HG03060 (cell line): ENCODE measurements around the gene NMNAT2.

Source experiments
- ATAC-seq: cut with Tn5 transposase; IDR thresholded peaks from one replicate; pipeline ENCODE4 v1.9.1; 2021; ENCODE audit warnings: low read depth, moderate number of reproducible peaks; ENCODE audit not compliant: unreplicated experiment

Gene NMNAT2

DNA sequence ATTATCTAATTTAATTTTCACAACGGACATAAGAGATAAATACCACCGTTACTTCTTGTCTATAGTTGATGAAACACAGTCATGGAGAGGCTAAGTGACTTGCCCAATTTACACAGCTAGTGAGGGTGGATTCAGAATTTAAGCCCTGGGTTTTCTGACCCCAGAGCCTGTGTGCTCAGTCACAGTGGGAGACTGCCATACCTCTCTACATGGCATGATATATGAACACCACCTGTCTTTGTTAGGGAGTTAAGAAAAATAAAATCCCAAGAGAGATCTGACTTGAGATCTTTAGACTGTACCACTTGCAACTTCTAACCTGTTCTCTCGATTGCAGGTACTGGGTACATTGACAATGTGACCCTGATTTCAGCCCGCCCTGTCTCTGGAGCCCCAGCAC, 191.8 kb downstream of the NMNAT2 start:
- no peak for ATAC-seq

DNA sequence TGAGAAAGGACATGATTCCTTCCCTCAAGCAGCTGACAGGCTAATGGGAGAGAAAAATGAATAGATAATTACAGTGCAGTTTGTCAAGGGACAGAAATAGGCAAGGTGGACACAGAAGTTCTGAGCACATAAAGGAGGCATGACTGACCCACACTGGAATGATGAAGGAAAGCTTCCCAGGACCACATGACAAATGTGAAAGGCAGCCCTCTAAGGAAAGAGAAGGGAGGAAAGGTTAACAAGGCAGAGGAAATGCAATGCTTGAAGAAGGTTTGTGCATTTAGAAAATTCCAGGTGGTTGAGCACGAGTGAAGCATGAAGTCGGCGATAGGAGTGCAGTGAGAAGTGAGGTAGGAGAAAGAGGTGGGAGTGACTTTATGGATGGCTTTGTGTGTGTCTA, 194.7 kb downstream of the NMNAT2 start:
- ATAC-seq = no peak

DNA sequence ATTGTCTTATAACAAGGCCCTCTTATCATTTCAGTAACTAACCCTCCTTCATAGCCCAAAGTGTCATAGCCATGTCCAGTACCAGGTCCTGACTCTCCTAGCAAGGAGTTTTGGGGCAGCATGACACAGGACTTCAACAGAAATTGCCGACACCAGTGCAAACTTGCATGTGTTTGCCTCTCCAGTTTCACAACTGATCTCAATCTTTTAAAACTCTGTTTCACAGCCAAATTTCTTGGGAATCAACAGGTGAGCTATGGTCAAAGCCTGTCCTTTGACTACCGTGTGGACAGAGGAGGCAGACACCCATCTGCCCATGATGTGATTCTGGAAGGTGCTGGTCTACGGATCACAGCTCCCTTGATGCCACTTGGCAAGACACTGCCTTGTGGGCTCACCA, 195.3 kb downstream of the NMNAT2 start:
- ATAC-seq = no peak

DNA sequence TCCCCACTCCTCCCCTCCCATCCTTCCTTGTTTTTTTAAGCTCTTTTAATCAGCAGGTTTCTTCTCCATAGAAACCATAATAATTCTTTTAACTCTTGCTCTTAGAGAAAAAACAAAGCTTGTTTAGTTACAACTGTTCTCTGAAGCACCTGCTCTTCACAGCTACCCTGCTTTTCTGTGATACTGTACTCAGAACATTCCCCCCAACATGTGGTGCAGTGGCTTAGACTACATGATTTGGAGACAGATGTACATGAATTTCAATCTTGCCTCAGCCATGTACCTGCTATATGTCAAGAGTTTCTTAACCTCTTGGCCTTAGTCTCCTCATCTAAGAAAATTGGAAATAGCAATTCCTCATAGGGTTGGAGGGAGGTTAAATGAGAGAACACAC, 198.6 kb downstream of the NMNAT2 start:
- no peak for ATAC-seq

DNA sequence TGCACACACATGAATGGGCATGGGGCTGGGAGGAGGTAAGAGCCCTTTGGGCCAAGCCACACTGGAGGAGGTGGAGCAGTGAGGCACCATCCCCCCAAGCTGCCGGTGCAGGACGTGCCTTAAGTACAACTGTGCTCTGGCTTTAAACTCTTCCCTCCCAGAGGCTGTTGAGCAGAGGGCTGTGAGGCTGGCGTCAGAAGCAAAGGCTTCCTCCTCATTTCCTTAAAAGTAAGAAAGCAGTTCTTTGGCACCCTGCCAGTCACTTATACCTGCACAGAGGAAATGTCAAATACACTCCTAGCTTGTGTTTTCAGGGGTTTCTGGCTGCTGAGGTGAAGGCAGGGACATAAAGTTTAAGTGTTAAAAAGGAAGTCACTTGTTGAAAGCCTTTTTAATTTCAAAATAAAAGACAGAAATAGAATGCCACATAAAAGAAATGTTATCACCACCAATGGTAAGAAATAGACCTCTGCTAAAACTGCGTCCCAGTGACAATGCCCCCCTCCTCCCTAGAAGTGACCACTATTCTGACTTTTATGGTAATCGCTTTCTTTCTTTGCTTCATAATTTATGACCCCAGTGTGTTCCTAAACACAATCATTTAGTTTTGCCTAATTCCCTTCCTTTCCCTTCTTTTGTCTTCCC, 199.1 kb downstream of the NMNAT2 start:
- ATAC-seq = no peak

DNA sequence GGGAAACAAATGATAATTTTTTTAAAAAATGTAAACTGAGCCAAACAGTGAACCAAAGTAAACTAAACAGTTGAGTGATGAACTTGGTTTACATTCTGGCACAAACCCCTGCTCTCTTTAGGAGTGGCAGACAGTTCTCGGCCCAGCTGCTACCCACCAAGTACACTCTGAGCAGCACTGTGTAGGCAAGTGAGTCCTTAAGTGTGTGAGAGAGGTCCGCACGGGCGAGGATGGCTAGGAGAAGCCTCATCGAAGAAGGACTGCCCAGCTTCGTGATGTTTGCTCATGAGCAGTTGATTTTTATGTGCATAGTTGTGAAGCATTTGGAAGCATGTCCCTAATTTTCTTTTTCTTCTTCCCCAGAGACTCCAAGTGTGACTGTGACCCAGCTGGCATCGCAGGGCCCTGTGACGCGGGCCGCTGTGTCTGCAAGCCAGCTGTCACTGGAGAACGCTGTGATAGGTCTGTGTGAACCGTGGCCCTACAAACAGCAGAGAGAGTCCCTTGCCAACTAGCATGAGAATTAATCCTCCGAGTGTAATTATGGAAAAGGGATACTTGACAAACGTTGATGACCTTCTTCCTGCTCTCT, 200.1 kb downstream of the NMNAT2 start:
- no peak for ATAC-seq

DNA sequence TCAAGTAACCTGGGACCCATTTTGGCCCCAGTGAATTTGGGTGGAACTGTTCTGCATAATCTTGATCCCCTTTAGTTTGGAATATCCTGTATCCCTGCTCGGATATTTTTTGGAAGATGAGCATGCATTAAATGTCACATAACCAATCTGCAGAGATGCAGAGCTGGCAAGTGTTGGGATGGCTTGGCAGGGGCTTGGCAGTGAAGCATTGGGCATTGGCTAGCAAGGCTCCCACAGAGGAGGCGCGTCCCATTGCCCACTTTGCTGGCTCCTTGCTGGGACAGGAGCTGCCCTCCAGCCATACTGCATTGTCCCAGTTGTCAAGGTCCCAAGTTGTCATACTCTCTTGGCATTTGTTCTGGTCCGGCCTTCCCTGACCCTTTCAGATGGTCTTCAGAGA, 202.2 kb downstream of the NMNAT2 start:
- no peak for ATAC-seq

DNA sequence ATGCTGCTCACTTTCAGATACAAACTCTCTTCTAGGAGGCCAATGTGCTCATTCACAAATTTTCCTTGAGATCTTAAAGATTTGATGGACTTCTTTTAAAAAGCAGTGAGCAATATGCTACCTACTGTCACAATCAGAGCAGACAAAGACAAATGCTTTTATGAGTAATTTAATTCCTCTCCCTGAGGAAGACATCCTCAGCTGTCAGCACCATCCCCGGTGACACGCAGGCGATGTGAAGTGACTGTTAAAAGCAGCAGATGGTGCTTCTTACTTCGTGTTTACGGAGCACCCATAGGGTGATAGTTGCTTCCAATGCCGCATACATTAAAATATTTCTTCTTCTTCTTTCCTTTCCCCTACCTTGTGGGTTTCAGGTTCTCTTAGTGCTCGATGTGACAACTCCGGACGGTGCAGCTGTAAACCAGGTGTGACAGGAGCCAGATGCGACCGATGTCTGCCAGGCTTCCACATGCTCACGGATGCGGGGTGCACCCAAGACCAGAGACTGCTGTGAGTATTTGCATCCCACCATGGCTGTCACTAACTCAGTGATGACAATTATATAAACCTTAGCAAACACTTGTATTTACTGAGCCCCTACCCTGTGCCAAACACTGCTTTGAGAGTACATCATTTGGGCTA, 203.0 kb downstream of the NMNAT2 start:
- ATAC-seq = no peak

DNA sequence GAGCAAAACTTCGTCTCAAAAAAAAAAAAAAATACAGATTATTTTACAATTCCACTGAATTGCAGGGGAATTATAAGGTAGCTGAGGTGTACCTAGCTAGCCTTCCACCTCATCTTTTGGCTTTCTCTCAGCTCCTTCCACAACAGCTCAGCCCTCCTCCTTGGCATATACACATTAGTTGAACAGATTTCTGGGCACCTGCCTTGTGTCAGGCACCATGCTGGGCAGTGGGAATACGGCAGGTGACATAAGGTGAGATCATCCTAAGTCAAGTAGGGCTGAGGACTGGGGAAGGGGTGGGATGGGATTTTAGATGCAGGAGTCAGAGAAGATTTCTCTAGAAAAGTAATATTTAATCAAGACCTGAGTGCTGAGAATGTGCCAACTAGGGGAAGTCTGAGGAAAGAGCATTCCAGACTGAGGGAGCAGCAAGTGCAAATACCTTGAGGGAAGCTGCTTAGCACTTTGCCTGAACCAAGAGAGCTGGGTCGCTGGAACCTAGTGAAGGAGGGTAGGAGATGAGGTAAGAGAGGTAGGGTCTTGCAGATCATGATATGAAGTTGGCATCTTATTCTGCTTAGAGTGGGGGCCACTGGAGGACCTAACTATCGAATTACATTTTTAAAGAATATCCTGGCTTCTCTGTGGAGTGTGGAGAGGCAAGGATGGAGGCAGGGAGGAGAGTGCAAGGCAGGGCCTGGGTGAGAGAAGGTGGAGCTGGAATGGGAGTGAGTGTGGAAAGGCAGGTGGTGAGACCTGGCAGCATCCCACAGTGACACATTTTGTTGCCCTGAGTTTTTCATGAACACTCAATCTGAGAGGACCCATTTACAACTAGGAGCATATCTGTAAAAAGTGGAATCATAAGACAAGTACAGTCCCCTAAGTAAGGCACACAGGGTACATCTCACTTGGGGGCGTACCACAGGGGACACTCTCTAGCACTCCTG, 203.9 kb downstream of the NMNAT2 start:
- no peak for ATAC-seq

DNA sequence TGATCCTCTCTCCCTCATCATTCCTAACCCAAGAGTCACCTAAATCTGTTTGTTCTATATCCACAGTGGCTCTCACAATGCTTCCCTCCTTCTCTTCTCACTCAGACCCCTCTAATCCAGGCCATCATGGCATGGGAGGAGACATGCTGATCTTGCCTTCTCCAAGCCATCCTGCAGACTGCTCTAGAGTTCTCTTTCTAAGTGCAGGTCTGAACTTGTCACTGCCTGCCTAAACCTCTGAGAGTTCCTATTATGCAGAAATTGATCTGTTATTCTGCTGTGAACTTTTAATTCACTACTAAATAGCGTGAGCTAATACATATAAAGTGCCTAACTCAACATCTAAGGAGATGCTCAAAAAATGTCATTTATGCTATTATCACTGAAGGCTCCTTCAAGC, 205.3 kb downstream of the NMNAT2 start:
- ATAC-seq = no peak

DNA sequence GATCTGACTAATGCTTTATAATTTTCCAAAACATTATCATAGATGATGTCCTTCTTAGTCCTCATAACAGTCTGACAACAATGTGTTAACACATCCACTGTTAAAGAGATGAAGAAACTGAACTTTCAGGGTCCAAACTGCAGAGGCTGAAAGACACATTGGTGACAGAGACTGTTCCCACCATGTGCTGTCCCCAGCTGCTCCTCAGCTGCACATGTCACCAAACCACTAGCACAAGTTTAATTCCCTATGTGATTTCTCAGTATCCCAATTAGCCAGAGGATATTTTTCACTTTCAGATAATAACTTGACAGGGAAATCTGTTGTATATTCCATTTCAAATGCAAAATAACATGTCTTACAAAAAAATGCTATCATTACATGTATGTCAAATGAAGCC, 207.5 kb downstream of the NMNAT2 start:
- ATAC-seq = no peak

DNA sequence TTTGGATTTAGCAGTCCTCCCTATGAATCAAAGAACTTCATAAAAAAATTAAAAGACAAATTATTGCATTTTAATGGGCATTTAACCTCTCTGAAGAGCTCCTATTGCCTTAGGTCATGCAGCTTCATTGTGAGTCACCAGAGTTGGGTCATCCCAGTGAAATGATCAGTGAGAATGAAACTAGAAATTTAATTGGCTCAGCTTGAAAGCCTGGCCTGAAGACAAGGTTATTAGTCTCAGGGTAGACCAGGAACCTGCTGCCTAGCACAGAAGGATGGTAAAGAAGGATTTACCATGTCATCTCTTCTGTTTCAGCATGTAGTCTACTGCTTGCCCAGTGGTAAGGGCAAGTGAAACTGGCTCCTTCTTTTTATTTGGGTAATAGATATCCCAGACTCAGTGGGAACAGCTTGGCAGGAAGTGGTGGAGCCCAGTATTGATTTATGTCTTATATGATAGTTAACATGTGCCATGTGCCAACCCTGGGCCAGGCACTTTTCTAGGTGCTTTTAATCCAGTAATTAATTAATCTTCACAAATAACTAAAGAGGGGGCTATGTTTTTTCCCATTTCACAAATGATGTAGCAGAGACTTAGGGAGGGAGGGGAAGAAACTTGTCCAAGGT, 208.5 kb downstream of the NMNAT2 start:
- no peak for ATAC-seq

DNA sequence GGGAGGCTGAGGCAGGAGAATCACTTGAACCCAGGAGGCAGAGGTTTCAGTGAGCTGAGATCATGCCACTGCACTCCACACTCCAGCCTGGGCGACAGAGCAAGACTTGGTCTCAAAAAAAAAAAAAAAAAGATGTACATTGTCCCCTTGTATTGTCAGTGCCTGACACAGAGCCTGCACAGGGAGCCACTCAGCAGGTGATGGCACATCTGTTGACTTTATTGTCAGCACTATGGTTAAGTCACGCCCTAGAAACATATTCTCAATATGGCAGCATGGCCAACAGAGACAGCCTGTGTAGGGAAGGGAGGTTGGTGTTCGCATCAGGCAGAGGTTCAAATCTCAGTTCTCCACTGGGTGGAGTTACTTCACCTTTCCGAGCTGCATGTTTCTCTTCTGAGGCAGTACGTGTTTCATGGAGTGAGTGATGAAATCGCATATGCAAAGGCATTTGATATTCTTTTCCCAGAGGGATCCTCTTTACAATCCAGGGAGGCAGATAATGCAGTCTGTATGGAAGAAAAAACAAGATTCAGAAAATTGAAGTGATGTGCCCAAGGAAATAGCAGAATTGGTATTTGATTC, 211.6 kb downstream of the NMNAT2 start:
- ATAC-seq = no peak

DNA sequence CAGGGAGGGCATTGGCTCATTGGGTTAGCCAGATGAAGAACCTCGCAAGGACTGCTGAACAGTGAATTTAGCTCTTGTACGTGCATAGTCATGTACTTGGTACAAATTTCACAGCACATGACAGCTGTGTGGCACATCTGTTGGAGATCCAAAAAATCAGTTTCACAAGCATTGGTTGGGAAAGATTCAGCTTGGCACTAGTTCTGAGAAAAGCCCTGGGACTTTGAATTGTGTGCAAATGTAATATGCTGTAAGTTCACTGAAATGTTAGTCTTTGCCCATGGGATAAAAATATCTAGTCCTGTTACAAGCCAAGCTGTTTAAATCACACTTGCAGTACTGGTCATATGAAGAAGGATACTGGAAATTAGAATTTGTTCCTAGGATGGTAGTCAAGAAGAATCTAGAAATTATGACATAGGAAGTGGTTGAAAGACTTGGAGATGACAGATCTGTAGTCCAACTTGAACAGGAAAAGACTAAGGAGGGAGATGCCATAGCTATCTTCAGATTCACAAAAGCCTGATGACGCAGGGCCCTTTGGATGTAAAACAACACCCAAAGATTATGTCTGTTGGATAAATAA, 212.9 kb downstream of the NMNAT2 start:
- ATAC-seq = no peak

DNA sequence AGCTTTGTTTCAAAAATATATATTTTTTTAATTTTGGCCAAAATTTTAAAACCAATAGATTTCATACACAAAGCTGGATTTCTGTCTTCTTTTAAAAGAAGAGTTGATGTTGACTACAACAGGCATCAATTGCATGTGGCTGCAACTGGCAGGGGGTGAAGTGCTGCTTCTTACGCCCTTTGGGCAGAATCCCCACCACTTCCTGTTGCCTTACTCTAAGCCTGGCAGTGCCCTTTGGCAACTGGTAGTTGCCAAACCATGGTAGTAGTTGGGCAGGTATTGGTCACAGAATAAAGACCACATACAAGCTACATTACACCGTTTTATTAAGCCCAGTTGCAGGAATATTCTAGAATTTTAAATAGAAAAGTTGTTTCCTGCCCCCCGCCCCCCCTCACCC, 215.1 kb downstream of the NMNAT2 start:
- no peak for ATAC-seq

DNA sequence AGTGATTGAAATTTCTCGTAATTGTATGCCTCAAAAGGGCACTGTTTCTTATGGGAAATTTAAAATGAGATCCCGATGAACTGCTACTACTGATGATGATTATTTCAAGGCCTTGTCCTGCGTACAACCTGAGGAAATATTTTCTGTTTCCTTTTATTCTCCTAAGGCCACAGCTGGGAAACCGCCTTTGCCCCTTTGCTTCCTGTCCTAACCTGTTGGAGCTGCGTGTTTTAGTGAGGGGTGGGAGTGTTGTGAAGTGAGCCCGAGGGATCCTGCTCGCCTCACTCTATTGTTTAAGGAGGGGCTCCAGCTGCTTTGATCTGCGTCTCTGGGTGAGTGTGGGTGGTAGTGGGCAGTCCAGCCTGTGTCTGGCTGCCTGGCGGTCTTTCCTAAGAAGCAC, 217.7 kb downstream of the NMNAT2 start:
- no peak for ATAC-seq

DNA sequence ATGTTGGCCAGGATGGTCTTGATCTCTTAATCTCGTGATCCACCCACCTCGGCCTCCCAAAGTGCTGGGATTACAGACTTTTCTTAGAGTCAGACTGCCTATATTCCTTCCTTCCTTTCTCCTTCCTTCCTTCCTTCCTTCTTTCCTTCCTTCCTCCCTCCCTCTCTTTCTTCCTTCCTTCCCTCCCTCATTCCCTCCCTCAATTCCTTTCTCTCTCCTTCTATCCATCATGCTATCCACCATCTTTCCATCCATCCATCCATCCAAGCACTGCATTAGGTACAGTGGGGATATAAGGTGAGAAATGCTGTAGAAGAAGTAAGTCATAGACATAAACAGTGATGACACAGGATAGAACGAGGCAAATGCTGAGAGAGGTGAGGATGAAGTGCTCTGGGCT, 218.9 kb downstream of the NMNAT2 start:
- ATAC-seq = no peak

DNA sequence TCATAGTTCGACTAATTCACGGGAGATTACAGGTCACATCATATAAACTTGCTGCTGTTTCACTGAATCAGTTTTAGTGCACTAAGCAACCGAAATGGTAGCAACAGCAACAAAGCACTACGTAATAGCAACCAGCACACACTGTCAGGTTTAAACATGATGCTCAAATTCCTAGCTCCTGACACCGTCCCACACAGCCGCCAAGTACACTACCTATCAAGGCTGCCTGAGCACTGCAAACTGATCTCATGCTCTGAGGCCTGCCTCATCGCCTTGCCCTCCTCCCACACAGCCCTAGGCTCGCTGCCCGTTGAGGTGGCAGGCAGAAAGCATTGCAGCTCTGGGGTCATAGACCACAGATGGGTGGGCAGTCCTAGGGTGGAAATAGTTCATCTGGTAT, 219.7 kb downstream of the NMNAT2 start:
- ATAC-seq = no peak
